Transverse colon (tissue), 4 donors: Measurements from ENCODE around the gene ZBTB40.

Experiments used
- EP300 ChIP-seq: sonication (generic); formaldehyde crosslinking; IDR thresholded peaks from one replicate; pipeline ENCODE4 v1.6.1; 2017; ENCODE audit warnings: antibody characterized with exemption, low read depth
- POLR2A ChIP-seq: fragments of 450-650 bp; IDR thresholded peaks from one replicate; pipeline ENCODE4 v1.6.1; 2016; ENCODE audit warnings: antibody characterized with exemption, mild to moderate bottlenecking, moderate library complexity
- POLR2AphosphoS5 ChIP-seq, 3 donors: sonication (generic); formaldehyde crosslinking; IDR thresholded peaks; one replicate each; pipeline ENCODE4 v1.6.1; 2016; ENCODE audit warnings: antibody characterized with exemption in 3 of 3
- TF ChIP-seq, protein P1 (sequence below), 5 experiments: fragments of 200-600 bp in 3 of 5; fragments of 450-650 bp in 2 of 5; sonication (generic) in 3 of 5; IDR thresholded peaks; 1 replicate in 2 of 5; 2 replicates in 3 of 5; pipeline ENCODE4 v1.5.1; 2016 to 2017; ENCODE audit warnings: antibody characterized with exemption in 5 of 5, inconsistent platforms in 3 of 5, mild to moderate bottlenecking in 2 of 5, moderate library complexity in 1 of 5

DNA sequence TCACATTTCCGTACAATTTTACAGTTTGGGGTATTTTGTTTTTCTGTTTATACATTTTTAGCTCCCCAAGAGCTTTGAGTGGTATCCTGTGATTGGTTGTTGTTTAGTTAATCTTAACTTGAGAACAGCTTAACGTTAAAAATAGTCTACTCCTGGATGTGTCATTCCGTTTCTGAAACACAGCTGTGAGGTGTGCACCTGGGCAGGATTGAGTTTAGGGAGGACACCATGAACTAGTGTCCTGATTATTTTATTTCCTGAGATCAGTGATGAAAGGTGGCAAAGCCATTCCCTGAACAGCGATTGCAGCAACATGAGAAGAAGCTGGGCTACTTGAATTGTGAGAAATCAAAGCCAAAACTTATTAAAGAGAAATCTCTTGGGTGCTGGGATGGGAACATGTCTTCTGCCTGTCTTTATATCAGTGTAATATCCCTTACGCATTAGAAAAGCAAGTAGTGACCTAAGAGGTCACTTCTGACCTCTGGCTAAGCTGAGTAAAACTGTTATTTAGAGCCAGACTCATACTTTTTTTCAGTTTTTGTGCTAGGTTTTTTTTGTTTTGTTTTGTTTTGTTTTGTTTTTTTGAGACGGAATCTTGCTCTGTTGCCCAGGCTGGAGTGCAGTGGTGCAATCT, 43.4 kb downstream of the ZBTB40 start:
- TF ChIP-seq POLR2A (no peak), POLR2AphosphoS5 (IDR thresholded peaks at IDR 0.05) (no peak), EP300 (no peak)
- TF ChIP-seq, protein P1, sequence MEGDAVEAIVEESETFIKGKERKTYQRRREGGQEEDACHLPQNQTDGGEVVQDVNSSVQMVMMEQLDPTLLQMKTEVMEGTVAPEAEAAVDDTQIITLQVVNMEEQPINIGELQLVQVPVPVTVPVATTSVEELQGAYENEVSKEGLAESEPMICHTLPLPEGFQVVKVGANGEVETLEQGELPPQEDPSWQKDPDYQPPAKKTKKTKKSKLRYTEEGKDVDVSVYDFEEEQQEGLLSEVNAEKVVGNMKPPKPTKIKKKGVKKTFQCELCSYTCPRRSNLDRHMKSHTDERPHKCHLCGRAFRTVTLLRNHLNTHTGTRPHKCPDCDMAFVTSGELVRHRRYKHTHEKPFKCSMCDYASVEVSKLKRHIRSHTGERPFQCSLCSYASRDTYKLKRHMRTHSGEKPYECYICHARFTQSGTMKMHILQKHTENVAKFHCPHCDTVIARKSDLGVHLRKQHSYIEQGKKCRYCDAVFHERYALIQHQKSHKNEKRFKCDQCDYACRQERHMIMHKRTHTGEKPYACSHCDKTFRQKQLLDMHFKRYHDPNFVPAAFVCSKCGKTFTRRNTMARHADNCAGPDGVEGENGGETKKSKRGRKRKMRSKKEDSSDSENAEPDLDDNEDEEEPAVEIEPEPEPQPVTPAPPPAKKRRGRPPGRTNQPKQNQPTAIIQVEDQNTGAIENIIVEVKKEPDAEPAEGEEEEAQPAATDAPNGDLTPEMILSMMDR (IDR thresholded peaks at IDR 0.05), result no peak
